ENCODE measurements around the gene ASB5.
"Not testable (repeated sequence)": the region's sequence is repeated elsewhere in the genome, so short reads cannot be mapped to it uniquely, and the experiment has no call there.

Gene ASB5

DNA sequence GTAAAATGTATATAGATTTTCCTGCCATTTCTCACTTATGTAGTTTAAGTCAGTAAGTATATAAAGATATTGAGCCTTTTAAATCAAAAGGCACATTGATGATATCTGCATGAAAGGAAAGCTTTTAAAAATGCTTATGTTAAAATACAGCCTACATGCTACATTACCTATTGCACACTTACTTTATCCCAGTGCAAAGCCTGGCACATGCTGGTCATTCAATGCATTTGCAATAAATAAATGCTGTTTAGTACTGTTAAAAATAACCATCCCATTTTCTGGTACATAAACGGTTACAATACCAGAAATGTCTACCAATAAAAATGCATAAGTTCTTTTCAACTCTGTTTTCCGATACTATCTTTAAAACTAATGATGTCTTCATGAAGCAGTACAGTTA is 51.5 kb downstream of the ASB5 start:
- DNase-seq (ENCODE audit: low spot score) = no peak

DNA sequence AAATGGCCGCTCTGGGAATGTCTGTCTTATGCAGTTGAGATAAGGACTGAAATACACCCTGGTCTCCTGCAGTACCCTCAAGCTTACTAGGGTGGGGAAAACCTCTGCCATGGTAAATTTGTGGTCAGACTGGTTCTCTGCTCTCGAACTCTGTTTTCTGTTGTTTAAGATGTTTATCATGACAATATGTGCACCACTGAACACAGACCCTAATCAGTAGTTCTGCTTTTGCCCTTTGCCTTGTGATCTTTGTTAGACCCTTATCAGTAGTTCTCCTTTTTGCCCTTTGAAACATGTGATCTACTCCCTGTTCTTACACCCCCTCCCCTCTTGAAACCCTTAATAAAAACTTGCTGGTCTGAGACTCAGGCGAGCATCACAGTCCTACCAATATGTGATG is 56.7 kb downstream of the ASB5 start:
- DNase-seq (ENCODE audit: low spot score) = not testable (repeated sequence)

DNA sequence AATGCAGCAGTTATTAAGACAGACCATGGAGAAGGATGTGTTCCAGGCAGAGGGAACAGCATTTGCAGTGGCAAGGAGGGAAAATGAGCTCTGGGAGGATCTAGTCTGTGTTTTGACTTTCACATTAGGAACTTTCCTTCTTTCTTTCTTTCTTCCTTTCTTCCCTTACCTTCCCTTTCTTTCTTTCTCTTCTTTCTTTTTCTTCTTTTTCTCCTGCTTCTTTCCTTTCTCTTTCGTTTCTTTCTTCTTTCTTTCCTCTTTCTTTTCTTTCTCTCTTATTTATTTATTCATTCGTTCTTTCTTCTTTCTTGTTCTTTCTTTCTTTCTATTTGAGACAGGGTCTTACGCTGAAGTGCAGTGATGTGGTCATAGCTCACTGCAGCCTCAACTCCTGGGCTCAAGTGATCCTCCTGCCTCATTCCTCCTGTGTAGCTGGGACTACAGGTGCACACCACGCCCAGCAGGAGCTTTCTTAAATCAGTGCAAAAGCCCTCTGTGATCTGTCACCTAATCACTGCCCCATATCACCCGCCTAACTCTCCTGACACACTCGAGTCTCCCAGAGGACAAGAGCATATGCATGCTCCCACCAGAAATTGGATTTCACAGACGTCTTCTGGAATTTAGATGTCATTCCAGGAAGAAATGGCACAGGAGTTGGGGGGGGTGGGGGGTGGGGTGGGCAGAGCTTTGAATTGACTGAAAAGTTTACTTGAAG is 58.3 kb downstream of the ASB5 start:
- no peak for DNase-seq (ENCODE audit: low spot score)

DNA sequence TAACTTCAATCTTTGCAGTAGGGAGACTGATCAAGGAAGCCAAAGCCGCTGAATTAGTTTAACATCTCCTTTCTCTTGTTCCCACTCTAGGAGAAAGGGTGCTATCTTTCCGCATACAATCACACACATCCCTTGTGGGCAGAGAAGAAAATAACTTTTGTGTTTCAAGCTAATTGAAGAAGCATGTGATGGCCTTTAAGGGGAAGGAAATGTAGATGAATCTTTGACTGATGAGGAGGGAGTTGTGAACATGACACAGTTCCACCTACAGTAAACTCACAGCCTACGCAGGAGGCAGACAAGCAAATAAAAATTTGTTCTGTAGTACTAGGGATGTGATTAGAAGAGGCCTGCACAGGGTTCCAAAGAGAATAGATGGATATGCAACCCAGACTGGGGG is 58.9 kb downstream of the ASB5 start:
- DNase-seq (ENCODE audit: low spot score) = no peak

DNA sequence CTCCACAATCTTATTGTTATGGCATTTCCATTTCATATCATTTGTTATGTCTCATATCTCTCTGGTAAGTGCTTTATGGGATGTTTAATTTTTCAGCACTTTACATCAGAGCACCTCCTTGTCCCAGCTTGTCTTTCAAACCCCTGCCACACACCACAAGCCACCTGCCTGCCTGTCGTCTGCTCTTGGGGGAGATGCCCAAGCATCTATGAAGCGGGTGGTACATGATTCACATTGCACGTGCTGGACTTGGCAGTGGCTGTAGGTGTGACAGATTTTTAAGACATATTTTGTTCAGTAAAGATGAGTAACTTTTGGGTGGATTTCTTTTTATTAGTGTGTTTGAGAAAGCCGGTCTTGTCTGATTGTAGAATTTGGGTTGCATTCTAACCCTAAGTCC is 59.5 kb downstream of the ASB5 start:
- no peak for DNase-seq (ENCODE audit: low spot score)

DNA sequence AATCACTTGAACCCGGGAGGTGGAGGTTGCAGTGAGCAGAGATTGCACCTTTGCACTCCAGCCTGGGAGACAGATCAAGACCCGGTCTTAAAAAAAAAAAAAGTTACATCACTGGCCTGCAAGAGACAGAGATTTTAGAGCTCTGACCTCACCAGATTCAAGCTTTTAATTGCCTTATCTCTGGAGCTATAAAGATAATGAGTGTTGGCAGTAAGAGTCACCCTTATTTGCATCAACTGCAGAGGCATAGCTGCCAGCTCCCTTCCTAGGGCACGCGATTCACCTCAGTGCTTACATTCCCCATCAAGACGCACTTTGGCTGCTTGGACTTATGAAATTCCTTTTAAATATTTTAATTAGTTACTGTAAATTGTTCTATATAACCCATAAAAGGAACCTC is 61.2 kb downstream of the ASB5 start:
- no peak for DNase-seq (ENCODE audit: low spot score)

DNA sequence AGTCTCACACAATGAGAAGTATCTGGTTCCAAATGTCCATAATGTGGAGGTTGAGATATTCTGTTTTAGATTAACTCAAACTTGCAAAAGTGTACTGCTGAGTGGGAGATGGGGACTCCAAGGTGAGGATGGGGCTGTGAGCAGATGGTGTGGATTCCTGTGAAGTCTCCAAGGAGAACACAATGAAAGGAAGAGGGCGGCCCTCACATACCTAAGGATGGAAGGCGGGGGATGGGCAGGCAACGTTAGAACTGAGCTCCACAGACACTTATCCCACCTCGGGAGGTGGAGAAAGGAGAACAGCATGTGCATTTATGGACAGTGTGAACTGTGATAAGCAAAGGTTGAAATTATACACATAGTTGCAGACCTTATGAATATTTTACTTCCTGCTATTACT is 63.7 kb downstream of the ASB5 start:
- DNase-seq (ENCODE audit: low spot score) = no peak

DNA sequence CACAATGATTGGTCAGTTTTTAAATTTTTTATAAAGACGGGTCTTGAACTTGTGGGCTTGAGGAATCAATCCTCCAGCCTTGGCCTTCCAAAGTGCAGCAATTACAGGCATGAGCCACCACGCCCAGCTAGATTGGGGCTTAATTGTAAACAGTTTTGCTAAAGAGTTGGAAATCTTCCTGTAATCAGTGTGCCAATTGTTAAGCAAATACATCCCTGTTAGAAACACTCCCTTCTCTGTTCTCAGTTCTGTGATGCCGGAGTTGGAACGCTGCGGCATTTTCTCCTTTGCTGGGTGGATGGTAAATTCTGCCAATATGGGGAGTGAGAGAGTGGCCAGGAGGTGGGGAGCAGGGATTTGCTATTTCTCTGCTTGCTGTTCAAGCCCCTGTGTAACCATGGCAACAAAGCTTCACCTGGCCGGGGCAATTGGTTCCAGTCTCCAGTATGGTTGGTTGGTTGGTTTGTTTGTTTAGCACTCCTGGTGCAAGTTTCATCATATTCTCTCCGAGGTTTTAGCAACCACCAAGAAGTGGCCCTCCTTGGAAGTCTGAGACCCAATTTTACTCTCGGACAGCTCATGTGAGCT is 70.6 kb downstream of the ASB5 start:
- no peak for DNase-seq (ENCODE audit: low spot score)

DNA sequence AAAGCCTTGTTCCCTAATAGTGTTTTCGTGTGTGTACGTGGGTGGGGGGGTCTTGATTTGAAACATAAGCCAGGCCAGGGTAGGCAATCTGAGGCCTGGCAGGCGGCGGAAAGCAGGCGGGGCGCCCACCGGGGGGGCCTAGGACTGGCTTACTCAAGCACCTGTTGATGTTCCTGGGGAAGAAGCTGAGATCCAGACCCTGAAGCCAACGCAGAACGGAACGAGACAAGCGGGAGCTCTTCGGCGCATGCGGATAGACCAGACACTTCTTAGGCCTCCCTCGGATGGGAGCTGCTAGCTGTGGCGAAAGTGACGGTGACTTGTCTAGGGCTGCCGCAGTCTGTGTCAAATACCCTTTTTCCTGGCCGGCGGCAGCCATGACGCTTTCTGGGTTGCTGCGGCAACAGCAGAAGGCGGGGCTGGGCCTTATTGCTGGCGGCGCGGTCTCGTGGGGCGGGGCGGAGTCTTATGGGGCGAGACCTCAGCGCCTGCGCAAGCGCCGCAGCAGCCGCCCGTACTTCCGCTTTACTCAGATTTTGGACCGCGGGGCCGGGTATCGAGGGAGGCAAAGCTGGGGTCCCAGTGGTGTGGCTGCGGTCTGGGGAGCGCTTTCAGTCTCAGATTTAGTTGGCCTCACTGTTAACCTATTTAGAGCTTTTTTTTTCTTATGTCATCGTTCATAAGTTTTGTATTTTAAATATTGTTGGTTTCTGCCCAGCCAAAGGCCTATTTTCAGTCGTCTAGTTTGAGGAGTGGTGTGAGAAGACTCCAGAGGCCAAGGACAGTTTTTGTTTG is 73.6 kb downstream of the ASB5 start, which contains the start of gene SPATA4:
Gene SPATA4, minus strand, starts transcription at position 402 of the 795 bp plus-strand sequence. Its CDS starts 23 bp downstream, at position 379.
- DNase-seq (ENCODE audit: low spot score) = peak; percentile 96

DNA sequence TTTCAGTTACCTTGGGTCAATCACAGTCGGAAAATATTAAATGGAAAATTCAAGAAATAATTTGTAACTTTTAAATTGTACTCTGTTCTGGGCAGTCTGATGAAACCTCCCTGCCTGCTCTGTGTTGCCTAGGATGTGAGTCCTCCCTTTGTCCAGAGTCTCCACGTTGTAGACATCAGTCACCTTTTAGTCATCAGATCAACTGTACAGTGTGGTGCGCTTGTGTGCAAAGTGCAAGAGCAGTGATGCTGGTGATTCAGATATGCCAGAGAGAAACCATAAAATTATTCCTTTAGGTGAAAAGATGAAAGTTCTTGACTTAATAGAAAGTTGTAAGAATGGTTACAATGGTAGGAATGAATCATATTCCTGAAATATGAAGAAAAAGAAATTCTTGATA is 75.1 kb downstream of the ASB5 start:
- DNase-seq (ENCODE audit: low spot score) = peak; percentile 26

DNA sequence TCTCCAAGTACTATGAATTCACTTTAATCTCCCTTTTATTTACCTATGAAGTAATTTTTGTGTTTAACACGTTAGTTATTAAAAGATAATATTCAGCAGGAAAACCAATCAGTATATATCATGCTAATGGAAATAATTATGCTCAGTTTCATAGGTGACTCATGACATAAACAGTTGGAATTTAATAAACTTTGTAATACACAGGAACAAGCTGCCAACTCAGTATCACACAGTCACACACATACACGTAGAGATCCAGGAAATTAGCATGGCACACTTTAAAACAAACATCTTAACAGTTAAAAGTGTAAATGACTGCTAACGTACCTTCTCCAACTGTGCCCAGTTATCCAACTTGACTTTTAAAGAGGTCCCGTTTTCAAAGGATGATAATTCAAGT is 75.9 kb downstream of the ASB5 start:
- peak; percentile 17 for DNase-seq (ENCODE audit: low spot score)

DNA sequence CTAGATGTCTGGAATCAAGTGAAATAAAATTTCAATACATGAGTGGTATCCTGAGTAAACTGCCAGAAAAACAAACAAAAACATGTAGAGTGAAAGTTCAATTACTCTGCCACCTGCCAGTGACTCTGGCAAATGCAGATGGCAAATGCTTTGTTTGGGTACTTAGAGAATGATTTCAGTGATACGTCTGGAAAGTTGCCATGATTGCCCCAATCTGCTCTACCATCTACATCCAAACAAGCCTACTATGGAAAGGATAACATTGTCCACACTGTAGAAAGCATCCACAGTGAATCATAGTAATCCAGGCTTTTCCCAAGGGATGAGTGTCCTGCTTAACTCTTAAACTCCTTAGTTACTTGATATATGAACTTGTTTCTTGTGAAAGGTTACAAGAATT is 77.0 kb downstream of the ASB5 start:
- no peak for DNase-seq (ENCODE audit: low spot score)

DNA sequence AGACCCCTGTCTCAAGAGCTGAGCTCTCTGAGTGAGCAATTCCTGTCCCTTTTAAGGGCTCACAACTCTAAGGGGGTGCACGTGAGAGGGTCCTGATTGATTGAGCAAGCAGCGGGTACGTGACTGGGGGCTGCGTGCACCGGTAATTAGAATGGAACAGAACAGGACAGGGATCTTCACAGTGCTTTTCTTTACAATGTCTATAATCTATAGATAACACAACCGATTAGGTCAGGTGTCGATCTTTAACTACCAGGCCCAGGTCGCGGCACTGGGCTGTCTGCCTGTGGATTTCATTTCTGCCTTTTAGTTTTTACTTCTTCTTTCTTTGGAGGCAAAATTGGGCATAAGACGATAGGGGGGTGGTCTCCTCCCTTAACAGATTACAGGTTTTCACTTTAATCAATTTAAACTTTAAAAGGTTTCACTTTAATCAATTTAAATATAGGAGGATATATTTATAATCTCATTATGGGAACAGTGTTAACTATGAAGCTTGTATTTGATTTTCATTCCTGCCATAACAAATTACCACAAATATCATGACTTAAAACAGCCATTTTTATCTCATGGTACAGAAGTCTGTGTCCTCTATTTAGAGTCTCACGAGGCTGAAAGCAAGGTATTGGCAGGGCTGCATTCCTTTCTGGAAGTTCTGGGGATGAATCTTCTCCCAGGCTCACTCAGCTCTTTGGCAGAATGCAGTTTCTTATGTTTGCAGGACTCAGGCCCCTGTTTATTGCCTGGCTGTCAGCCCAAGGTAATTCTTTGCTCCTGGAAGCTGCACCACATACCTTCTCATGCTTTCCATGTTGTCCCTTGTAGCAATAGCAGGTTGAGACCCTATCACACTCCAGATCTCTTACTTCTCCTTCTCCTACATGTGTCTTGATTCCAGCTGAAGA is 78.9 kb downstream of the ASB5 start:
- DNase-seq (ENCODE audit: low spot score) = peak; percentile 20

DNA sequence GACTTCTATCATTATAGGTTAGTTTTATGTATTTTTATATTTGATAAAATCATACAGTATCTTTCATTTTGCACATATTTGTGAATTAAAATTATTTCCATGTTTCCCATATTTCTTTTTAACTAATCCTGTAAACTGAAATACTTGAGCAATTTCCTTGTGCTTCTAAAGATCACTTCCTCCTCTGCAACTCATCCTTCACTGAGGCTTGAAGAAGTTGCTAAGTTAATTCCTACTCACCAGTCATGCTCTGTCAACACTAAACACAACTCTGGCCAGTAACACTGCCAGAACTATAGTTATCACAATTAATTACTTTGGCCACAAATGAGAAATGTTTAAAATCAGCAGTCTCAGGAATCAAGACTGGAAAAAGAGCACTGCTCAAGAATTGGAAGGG is 80.4 kb downstream of the ASB5 start:
- DNase-seq (ENCODE audit: low spot score) = no peak

DNA sequence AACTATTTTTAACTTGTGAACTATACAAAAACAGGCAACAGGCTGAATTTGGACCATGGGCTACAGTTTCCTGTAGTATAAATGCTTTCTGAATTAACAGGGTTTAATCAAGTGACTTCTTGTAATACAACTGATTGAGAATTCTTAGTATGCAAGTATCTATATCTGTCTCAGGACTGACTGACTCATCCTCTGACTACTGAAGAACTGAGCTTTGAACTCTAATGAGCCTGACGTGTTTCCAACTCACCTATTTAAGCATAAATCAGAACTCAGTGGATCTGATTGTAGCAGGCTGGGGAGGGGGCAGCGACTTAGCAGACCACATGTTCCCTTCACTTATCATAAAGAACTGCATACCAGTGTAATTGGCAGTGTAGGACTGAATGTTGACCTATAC is 81.4 kb downstream of the ASB5 start:
- peak; percentile 19 for DNase-seq (ENCODE audit: low spot score)

DNA sequence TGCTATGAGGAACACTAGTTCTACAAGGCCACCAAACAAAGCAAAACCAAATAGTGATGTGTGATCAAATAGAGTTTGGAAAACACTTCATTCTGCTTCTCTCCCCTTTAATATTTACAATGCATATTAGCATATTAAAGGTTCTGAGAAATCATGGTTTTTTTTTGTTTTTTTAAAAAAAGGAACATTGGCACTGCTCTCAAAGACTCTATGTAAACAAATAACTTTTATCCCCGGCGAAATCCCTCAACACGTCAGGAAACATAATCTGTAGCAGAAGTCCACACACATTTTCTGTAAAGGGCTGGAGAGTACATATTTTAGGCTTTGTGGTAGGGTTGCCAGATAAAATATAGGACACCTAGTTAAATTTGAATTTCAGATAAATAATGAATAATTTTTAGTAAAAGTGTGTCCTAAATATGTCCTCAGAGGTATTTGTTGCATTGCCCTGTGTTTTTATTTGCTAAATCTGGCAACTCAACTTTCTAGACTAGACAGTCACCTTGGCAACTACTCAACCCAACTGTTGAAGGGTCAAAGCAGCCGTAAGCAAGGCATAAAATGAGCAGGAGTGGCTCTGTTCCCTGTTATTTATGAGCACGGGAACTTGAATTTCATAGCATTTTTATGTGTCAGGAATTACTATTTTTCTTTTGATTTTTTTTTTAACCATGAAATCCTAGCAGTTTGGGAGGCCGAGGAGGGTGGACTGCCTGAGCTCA is 82.2 kb downstream of the ASB5 start:
- no peak for DNase-seq (ENCODE audit: low spot score)

DNA sequence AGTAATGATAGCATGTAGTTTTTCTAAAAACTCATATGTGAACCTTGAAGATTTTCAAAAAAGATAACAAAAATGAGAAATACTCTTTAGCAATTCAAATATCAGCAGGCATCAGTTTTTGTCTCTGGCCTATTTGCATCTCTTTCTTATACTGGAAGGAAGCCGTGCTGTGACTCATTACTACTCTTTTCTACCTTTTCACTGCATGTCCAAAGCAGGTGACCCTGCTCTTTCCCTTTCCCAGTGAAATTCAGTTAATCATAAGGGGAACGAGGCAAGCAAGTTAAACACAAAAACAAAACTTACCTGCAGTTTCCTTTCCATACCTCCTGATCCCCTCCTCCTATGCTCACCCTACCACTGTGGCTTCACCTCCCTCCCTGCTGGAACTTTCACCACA is 83.0 kb downstream of the ASB5 start:
- no peak for DNase-seq (ENCODE audit: low spot score)

DNA sequence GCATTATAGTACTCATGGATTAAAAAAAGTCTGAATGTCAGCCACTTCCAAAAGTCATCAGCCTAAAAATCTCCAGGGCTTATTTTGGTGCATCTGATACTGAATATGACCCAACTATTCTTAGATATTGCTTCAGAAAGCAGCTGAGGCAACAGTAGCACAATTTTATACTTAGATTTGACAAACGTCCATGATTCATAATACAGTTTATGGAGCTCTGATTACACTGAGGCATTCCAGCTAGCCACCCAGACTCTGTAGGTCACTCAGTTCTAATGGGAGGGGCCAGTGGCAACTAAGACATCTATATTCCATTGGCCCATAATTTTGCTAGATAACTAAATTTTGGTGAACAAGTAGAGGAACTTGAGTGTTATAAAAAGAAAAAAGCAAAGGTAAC is 84.0 kb downstream of the ASB5 start:
- peak; percentile 64 for DNase-seq (ENCODE audit: low spot score)
